Middle frontal gyrus (tissue), 1 donor: ENCODE data around the gene WNT7B.

Experiments
- DNase-seq: peaks from one replicate; pipeline ENCODE4 v3.0.0-alpha.2; 2015; ENCODE audit warnings: low spot score; ENCODE audit errors: extremely low spot score

The WNT7B gene

DNA sequence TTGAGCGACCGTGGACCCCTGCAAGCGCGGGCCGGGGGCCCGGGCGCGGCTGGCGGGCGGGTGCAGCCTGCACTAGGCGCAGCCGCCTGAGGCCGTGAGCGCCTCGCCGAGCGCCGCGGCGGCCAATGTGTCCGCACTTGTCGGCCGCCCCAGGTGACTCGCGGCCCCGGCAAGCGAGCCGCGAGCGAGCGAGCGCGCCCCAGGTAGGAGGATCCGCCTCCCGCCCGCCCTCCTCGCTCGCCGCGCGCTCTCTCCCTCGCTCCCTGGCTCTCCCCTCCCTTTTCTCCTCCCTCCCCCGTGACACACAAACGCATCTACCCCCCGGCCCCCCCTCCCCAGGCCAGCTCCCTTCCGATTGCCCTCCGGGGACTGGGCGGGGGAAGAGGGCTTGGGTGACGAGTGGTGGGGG lies at the start of gene WNT7B:
WNT7B (minus strand) TSS at position 160 of the 409 bp plus-strand sequence. CDS start 408 bp downstream, outside the sequence.
- DNase-seq = no peak

DNA sequence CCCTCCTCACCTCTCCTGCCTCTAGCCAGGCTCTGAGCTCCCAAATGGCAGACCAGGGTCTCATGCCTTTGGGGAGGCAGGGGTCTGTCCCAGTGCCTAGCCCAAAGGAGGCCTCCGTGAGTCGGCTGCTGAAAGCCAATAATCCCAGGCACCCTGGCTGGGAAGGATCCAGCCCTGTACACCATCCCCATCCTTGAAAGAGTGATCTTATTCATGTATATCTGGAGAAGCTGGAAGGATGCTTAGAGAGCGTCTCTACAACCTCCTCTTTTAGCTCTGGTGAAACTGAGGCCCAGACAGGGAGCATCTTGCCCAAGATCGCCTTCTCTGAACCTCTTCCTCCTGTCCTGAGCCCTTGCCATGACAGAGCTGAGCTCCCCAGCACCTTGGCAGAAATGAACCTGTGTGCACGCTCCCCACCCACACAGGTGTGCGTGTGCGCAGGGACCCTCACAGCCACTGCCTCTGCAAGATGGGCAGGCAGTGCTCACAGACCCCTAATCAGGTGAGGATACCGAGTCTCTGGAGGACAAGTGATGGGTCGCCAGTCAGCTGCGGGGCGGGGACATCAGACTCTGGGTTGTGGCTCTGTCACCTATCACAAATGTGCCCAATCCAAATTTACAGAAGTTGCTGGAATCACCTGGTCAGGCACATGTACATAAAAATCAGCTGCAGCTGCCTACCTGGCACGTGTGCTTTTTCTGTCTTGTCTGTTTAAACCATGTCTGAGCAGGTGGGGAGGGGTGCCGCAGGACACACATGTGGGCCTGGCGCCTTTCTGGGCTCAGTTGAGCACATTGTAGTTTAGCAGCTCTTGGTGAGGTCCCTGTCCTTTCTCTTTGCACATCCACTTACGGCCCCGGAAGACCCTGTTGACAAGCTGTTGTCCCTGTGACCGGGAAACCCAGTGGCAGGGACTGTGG lies 49.3 kb upstream of the WNT7B start:
- no peak for DNase-seq

DNA sequence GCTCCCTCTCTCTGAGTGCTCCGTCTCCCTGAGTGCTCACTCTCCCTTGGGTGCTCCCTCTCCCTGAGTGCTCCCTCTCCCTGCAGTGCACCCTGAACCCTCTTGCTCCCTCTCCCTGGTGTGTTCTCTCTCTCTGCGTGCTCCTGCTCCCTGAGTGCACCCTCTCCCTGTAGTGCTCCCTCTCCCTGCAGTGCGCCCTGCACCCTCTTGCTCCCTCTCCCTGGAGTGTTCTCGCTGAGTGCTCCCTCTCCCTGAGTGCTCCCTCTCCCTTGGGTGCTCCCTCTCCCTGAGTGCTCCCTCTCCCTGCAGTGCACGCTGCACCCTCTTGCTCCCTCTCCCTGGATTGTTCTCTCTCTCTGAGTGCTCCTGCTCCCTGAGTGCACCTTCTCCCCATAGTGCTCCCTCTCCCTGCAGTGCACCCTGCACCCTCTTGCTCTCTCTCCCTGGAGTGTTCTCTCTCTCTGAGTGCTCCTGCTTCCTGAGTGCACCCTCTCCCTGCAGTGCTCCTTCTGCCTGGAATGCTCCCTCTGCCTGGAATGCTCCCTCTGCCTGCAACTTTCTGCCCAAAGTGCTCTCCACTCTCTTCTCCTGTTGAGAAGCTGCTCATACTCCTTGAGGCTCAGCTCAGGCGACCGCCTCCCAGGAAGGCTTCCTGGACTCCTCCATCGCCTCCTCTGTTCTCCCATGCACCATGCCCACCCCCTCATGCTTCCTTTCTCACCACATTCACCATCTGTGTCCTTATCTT lies 48.4 kb upstream of the WNT7B start:
- DNase-seq = no peak

DNA sequence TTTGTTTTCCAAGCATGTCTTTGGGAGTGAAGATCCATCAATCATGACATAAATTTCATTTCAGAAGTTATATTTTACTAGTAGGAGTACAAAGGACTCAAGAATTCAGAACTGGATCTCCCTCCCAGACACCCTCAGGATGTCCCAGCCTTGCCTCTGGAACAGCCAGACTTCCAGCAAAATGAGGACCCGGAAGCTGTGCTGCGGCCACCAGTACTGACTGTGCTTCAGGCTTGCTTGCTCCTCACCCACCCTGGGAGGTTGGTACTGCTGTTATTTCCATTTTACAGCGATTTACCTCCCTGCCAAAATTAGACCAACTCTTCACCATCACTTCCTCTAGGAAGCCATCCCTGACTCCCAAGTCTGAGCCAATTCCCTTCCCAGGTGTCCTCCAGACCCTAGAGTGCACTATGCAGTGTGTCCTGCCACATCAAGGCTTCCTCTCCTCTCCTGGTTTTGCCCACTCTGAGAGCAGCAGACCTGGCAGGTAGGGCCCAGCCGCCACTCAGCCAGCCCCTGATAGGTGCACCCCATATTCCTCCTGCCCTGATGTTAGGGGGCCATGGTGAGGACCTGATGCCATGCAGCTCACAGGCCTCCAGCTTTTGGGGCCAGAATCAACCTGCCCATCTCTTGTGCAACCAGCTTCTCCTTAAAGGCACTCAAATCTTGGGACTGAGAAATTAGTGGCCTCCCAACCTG lies 47.3 kb upstream of the WNT7B start:
- no peak for DNase-seq

DNA sequence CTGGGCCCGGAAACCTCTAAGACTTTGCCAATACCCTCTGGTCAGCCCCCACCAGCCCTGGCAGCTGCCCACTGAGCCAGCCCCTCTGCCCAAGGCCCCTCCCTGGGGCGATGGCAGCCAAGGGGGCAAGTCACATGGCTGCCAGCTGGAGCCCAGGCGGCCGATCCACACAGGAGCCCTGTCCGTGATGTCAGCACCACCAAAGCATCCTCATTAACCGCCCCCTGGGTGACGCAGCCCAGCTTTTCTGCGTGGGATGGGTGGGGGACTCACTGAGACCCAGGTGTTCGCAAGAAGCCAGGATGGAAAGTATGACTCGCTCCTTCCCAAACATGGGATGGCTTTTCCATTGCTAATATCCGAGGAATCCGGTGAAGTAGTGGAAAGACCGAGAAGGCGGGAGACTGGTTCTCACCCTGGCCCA lies 46.6 kb upstream of the WNT7B start:
- no peak for DNase-seq

DNA sequence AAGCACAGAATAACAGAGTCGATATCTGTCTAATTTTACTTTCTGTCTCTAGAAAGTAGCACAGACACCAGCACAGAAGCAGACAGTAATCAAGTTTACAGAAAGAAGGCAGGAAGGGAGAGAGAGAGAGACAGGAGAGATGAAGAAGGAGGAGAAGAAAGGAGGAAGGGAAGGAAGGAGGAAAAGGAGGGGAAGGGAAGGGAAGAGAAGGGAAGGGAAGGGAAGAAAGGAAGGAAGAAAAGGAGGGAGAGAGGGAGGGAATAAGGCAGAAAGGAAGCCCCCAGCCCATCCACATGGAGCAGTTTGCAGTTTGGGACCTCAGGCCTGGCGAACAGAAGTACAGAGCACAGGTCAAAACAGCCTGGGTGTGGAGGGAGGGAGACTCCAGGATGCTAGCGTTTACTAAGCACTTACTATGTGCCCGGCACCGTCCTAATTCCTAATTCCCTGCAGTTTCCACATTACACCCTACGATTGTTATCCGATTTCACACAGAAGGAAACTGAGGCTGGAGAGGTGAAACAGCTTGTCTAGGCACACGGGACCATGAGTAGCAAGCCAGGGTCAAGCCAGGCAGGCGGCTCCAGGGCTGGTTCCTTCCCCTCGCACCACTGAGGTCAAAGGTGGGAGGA lies 46.0 kb upstream of the WNT7B start:
- no peak for DNase-seq

DNA sequence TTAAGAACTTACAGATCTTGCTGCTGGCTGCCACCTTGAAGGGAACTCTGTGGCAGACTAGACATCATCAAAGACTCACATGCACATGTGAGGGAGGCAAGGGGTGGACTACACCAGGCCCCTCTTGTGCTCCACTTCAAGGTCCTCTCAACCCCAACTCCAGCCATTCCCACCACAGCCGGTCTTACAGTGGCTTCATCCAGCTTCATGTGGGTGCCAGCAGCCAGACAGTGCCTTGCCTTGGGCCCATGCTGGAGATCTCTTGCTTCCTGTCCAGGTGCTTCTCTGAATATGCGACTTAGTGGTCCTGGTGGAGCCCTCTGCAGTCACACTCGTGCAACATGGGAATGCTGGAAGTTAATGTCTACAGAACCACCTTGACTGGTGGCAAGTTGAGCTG lies 44.6 kb upstream of the WNT7B start:
- no peak for DNase-seq

DNA sequence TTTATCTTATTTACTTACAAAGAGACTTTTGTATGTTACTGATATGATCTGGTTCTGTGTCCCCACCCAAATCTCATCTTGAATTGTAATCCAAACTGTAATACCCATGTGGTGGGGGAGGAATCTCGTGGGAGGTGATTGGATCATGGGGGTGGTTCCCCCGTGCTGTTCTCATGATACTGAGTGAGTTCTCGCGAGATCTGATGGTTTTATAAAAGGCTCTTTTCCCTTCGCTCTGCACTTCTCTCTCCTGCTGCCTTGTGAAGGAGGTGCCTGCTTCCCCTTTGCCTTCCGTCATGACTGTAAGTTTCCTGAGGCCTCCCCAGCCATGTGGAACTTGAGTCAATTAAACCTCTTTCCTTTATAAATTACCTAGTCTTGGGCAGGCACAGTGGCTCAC lies 42.4 kb upstream of the WNT7B start:
- no peak for DNase-seq

DNA sequence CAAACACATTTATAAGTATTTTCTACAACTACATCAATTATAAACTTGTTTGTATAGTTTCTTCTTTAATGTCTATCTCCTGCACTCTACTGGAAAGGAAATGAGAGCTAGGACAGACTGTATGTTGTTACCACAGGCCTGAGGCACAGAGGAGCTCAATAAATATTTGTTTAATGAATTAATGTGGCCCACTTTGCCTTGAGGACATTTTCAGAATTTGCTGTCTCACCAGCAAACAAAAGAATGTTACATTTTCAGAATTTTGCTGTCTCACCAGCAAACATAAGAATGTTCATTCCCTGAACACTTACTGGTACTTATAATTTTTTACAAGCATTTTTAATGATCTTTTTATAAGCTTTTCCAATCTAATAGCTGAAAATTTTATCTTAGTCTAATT lies 41.9 kb upstream of the WNT7B start:
- DNase-seq = no peak

DNA sequence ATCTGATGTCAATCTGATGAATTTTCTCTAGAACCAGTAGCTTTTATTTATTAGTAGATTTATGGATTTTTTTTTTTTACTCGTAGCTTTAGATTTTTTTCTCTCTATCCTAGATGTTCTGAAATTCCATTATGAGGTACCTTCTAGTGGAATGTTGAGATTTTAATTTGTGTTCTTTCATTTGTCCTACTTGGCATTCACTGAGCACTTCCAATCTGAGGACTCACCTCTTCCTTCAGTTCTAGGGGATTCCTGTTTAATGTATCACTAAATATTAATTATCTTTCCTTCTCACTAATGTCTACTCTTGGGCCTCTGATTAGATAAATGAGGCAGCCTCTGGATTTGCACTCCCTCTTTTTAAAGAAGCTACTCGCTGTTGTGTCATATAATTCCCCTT lies 40.2 kb upstream of the WNT7B start:
- DNase-seq = no peak

DNA sequence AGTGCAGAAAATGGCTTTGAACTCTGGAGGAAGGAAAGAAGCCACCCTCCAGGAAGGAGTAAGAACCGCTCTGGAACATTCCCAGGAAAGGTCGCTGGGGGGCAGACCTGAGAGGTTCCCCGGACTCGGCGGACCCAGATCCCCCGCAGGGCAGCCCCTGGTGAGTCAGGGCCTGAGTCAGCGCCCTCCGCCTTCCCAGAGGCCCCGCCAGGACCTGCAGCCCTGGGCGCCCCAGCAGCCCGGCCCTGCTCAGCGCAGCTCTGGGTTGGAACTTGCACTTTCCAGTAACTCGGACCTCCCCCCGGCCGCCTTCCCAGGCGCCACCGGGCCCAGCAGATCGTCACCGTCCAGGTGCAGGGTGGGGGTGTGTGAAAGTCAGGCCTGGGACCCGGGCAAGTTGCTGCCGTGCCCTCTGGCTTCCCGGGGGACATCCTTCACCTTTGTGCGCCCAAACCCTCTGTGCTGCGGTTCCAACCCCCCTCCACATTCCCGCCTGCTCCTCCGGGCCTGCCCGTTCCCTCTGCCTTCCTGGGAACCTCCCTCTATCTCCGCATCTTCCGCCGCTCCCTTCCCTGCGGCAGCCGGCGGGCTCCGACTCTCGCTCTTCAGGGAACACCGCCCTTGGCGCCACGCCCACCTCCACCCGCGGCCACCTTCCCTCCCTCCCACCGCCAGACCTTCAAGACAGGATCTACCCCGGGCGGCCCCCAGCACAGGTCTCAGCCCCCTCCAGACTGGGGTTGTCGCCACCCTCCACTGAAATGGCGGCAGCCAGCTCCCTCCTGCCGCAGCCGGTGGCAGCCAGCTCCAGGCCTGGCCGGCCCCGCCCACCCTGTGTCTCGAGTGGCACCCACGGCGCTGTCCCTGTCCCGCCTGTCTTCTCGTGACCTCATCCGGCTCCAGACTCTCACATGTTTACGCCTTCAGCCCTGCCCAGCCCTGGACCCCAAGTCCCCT lies 36.8 kb upstream of the WNT7B start:
- peak; percentile 58 for DNase-seq

DNA sequence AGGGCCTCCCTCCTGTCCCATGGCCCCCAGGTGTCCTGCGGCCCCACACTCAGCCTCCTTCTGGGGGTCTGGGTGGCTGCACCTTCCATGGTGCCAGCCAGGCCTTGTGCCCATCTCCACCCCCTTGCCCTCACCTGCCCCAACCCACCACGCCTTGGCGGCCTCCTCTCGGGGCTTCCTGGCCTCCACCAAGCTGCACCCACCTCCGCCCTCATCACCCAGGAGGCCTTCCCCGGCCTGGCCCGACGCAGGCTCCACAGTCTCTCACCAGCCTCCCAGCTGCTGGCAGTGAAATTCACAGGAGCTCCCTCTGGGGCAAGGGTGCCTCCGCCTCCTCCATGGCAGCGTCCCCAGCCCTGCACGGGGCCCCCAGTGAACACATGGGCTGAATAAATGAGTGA lies 35.9 kb upstream of the WNT7B start:
- DNase-seq = no peak

DNA sequence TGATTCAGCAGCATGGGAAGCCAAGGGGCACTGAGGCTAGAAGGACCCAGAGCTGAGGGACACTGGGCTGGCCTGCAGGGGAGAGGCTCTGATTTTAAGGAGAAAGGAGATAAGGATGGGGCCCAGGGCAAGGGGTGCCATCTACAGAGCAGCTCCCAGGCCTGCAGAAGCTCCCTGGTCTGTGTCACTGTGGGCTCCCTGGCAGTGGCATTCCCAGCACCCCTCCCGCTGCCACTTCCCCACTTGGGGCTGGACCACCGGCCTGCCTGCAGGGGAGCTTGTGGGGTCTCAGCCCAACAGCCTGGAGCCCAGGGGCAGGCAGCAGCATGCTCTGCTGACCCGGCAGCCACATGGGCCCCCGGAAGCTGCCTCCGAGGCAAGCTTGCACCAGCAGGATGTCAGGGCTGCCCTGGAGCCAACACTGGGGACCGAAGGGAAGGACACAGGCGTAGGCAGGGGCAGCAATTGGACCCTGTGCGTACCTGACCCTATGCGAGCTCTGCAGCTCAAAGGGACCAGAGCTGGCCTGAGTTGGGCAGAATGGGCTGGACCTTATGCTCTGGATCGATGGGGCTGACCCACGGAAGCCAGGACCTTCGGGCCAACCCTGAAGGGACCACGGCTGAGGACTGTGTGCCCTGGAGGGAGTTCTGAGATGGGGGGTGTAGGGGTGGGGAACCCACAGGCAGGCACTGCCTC lies 35.4 kb upstream of the WNT7B start:
- DNase-seq = no peak

DNA sequence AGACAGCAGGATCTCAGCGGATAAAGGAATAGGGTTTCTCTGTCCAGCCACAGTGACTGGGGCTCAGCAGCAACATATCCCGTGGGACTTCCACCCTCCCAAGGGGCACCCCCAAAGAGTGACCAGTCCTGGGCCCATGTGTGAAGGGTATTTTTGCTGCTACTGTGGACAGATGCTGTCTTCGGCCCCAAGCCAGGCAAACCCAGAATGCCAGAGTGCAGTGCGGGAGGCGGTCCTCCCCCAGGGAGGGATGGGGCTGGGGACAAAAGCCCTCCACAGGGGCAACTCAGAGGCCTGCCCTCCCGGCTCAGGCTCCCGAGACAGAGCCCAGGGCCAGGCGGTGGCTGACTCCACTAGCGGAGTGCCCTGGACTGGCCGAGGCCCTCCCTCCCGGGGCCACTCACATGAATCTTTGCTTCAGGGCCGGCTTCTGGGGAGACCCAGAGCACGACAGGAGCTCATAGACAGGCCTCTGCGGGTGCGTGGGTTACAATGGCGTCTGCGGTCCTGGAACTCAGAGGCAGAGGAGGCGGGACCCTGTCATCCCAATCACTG lies 34.7 kb upstream of the WNT7B start:
- DNase-seq = no peak

DNA sequence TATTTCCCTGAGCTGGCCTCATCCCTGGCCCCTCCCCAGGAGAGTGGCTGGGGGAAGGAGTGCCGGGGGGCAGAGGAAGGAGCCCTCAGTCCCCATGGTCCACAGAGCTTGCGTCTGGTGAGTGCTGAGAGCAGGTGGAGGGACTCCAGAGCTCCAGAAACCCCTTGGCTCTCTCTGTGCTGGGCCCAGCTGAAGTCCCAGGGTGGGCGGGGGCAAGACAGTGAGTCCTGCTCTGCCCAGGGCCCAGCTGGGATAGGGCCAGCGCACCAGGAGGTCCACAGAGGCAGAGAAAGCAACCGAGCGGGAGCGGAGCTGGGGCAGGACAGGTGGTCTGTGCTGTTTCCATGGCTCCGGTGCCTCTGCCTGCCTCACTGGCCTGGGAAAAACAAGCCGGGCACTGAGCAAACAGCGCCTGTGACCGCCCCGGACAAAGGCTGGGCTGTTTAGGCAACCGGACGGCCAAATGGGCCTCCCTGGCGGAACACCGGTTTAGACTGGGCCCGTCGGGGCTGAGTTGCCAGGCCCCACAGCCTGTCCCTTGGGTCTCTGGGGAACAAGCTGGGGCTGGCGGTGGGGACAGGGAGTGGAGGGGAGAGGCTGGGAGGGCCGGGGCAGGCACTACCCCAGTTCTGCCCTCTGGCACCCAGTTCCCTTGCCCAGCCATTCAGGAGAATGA lies 34.1 kb upstream of the WNT7B start:
- DNase-seq = peak; percentile 25

DNA sequence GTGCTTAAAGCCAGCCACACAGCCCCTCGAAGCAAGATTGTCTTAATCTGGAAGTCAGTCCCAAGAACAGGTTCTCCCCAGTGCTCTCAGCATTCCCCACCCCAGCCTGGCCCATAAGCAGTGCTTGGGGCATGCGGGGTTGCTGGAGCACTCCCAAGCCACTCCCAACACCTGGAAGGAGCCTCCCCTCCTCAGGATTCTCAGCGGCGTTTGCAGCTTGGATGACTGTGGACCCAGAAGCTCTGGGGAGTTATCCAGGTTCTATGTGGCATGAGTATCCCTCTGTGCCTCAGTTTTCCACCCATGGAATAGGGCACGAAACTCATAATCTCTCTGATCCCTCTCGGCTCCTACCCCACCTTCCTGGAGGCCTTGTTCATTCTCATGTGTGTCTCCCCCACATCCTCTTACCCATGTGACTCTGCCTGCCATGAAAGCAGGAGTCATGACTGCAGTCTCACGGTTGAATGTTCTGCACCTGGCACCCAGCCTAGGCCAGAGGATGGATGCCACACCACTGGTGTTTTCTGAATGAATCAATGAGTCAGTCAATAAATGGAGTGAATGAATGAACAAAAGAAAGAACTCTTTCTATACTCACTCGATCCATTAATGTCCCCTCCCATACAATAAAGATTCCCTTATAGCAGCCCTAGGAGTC lies 33.4 kb upstream of the WNT7B start:
- DNase-seq = no peak

DNA sequence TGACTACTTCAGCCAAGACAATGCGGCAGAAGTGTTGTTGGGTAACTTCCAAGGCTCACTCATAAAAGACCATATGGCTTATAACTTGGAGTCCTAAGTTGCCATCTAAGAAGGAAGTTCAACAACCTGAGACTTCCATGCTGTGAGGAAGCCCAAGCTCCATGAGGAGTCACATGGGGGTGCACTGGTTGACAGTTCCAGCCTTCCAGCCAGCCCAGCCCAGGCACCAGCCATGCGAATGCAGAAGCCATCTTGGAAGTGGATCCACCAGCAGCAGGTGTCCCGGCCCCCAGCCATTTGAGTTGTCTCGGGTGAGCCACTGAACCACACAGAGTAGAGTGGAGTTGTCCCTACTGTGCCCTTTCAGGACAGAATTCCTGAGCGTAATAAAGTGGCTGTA lies 32.8 kb upstream of the WNT7B start:
- DNase-seq = no peak
